Measurements from ENCODE around the gene SART3. TPM values are rescaled to one million over a fixed set of nuclear protein-coding genes. Genes with fewer than 3 reads are reported as not detected.

SART3 gene
- total RNA-seq, 1 experiment from 2014 or later, result 89.4 TPM

- Histone ChIP-seq H3K27me3 (ENCODE audit: insufficient read depth, low read length) (no peaks in the 10 kb centered on the region), H3K23me2 (ENCODE audit: insufficient read length, low read depth, low read length, poor library complexity, severe bottlenecking) (no peaks in the 10 kb centered on the region), H3K56ac (ENCODE audit: insufficient read length, low read depth, low read length) (no peak overlapping the region), H3K27ac (ENCODE audit: insufficient read length, low read depth, low read length) (no peak overlapping the region), H3K4me2 (ENCODE audit: insufficient read depth, insufficient read length, low read length) (no peak overlapping the region), H4K20me1 (ENCODE audit: control insufficient read depth, insufficient read depth, insufficient read length) (no peaks in the 10 kb centered on the region), H3K9me3 (ENCODE audit: control insufficient read depth, low read depth, low read length) (no peaks in the 10 kb centered on the region), H2AK5ac (ENCODE audit: insufficient read length, low read length) (no peak overlapping the region), H3K18ac (ENCODE audit: insufficient read length, low read depth, low read length) (no peak overlapping the region), H3K79me2 (ENCODE audit: insufficient read depth, low read length) (no peaks in the 10 kb centered on the region), H3K23ac (ENCODE audit: insufficient read length, low read depth, low read length) (no peak overlapping the region), H3K4ac (ENCODE audit: low read depth, low read length) (no peak overlapping the region), H4K91ac (ENCODE audit: insufficient read length, low read depth, low read length) (no peak overlapping the region), H3K4me1 (ENCODE audit: insufficient read depth, low read length) (no peaks in the 10 kb centered on the region), H3K9ac (ENCODE audit: extremely low read depth, insufficient read length, low read length) (no peak overlapping the region), H4K5ac (ENCODE audit: insufficient read length, low read depth, low read length) (no peak overlapping the region), H2BK12ac (ENCODE audit: insufficient read length, low read depth, low read length) (no peak overlapping the region), H2AFZ (ENCODE audit: low read length) (no peak overlapping the region), H2BK5ac (ENCODE audit: insufficient read length, low read length) (no peak overlapping the region), H2BK120ac (ENCODE audit: low read depth, low read length, poor library complexity, severe bottlenecking) (no peak overlapping the region), H3K14ac (ENCODE audit: insufficient read depth, low read length) (no peak overlapping the region), H4K8ac (replicated peaks; ENCODE audit: insufficient read length, low read depth, low read length) (no peak overlapping the region), H3T11ph (ENCODE audit: low read length) (no peak overlapping the region), H2BK20ac (ENCODE audit: low read depth, low read length, poor library complexity, severe bottlenecking) (no peak overlapping the region), H2BK15ac (ENCODE audit: low read depth, low read length) (no peak overlapping the region), H3K79me1 (ENCODE audit: insufficient read depth, low read depth, low read length, poor library complexity, severe bottlenecking) (no peaks in the 10 kb centered on the region)
- WGBS (ENCODE audit: extremely low coverage, insufficient read length, low lambda C conversion rate), result no CpG with 5 or more reads among the region's 11 CpGs
- Mint-ChIP-seq H3K4me1 (peaks cover 4 to 8% of the 10 kb centered on the region in 2 experiments; a peak in 3 of 4 replicates), H3K27me3 (ENCODE audit: low read depth) (peaks cover 12% of the 10 kb centered on the region), H3K27ac (no peak overlapping the region), H3K36me3 (ENCODE audit: insufficient read depth in 1 of 3, low read depth in 3 of 3) (no peaks in the 10 kb centered on the region), H3K4me3 (no peak overlapping the region), H3K9me3 (no peaks in the 10 kb centered on the region)
- DNase-seq, result no peak
- TF ChIP-seq CTCF (conservative IDR thresholded peaks at IDR 0.05), result no peak
These were observed 83.7 kb downstream of the SART3 start for GRCh38 chr12:108477055-108477880.

Data from H9 (cell line).